Gastrocnemius medialis (tissue), 4 donors: ENCODE results near the gene RRP1.

Source experiments
- CTCF ChIP-seq, 5 experiments: fragments of 450-650 bp in 3 of 5; fragments of 200-600 bp in 2 of 5; sonication (generic) in 2 of 5; IDR thresholded peaks in 4 of 5; conservative IDR thresholded peaks in 1 of 5; 1 replicate in 4 of 5; 2 replicates in 1 of 5; pipeline ENCODE4 v1.5.1; 2016 to 2019; ENCODE audit warnings: antibody characterized with exemption in 5 of 5, mild to moderate bottlenecking in 3 of 5, moderate library complexity in 3 of 5
- POLR2A ChIP-seq, 2 donors: fragments of 450-650 bp; IDR thresholded peaks; one replicate each; pipeline ENCODE4 v1.6.1; 2017; ENCODE audit warnings: antibody characterized with exemption in 2 of 2, mild to moderate bottlenecking in 2 of 2, moderate library complexity in 2 of 2

- TF ChIP-seq CTCF (IDR thresholded peaks at IDR 0.05 in 4 of 5, conservative IDR thresholded peaks at IDR 0.05 in 1 of 5) (no peak), POLR2A (IDR thresholded peaks at IDR 0.05) (no peak)
Measured at GRCh38 chr21:43850728-43851295, 61.4 kb downstream of the RRP1 start.
